ENCODE data around the gene TSPO.

TSPO gene

DNA sequence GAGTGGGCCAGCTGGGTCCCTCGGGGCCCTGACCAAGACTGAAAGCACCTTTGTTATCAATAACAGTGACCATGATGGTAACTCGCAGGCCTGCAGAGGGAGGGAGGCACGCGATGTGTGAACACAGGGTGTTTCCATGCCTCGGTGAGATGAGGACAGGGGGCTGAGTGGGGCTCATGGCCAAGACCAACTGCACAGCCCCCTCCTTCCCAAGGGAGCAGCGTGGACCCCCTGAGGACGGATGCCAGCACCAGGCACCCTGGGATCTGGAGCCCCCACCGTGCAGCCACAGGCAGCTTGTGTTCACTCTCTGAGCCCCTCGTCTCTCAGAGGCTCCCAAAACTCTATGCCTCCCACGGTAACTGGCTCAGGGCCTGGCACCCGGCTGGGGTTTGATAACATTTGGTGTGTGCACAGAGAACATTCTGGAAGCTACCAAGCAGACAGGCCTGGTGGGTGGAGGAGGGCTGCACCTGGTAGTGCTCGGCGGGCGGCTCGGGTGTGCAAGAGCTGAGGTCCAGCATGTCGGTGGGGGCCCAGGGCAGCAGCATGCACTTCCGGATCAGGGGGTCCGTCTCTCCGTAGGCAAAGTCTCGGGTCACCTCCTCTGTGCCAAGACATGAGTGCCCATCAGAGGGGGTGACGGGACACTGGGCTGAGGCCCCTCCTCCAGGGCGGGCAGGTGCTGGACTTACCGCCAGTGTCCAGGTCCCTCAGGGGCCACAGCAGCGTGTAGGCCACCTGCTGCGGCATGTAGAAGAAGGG is 28.0 kb downstream of the TSPO start:
- DNase-seq (ENCODE audit: low read depth, low spot score): no peak

- no peak for DNase-seq (ENCODE audit: low read depth, low spot score)
Observed at GRCh38 chr22:43179911-43180195, 28.5 kb downstream of the TSPO start.

DNA sequence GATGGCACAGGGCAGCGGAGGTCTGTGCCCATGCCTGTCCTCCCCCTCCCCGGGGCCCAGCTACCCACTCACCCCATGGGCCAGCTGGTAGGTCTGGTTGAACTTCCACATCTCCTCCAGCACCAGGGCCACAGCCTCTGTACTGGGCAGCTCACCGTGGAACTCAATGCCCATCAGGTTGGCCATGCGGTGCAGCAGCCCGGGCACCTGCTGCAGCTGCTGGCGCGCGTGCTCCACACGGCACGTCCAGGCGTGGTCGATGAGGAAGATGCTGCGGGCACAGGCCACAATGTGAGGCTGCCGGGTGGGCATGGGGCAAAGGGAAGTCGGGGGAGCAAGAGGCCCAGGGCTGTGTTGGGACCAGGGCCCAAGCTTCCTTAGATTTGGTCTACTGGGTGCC is 29.3 kb downstream of the TSPO start:
- no peak for DNase-seq (ENCODE audit: low read depth, low spot score)

DNA sequence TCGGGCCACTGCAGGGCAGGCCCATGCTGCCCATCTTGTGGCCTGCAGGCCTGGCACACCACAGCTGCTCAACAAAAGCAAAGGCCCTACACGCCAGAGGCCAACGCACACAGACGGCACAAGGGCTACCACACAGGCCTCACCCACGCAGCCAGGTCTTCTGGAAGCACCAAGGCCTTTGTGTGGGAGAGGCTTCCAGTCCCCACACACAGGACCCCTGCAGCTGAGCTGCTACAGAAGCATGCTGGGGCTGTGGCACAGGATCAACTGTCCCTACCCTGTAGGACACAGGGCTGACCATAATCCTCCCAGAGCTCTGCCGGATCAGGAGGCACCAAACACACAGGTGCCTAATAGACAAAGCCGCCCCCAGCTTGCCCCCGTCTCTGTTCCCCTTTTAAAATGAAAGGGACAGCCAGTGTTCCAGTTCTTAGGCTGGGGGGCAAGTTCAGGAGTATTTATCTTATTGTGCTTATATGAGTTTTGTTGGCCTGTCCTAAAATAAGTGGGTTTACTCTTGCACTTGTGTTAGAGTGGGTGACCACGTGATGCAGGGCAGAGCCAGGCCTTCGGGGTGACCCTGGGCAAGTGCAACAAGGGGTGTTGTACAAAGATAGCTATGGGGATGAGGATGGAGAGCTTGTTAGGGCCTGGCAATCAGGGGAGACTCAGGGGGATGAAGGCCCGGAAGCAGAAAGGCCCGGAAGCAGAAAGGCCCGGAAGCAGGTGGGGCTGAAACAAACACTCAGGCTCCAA is 30.1 kb downstream of the TSPO start:
- no peak for DNase-seq (ENCODE audit: low read depth, low spot score)

DNA sequence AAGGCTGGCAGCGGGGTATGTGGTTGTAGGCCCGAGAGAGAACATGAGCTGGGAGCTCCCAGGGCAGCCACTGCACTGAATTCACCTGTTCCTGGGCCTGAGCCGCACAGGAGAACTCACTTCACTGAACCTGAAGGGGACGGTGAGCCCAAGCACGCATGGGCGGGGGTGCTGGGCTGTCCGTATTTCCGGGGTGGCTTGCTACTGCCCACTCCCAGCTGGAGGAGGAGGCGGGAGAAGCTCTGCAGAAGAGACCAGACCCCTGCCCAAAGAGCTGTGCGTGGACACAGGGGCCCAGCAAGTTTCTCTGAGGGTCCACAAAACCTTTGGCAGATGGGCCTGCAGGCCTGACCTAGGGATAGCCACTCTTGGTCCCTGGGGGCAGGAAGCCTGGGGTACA is 30.8 kb downstream of the TSPO start:
- no peak for DNase-seq (ENCODE audit: low read depth, low spot score)

DNA sequence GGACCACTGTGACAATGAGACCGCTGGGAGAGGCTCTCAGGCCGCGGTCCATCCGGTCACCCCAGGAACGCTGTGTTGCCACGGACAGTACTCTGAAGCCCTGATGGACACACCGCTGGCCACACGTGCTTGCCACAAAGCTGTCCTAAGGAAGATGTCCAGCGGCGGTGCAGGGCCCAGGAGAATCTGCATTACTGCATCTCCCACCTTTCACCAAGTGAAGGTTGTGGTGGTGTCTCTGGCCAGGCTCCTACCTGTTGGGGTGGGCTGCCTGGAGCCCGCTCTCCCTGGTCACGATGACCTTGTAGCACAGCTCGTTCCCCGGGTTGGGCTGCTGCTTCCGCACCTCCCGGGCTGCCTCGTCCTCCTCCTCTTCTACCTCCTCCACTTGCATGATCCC is 31.4 kb downstream of the TSPO start:
- no peak for DNase-seq (ENCODE audit: low read depth, low spot score)

GRCh38 chr22:43183496-43184277 is 32.3 kb downstream of the TSPO start:
- DNase-seq (ENCODE audit: low read depth, low spot score): no peak

GRCh38 chr22:43185860-43186261 is 34.5 kb downstream of the TSPO start:
- no peak for DNase-seq (ENCODE audit: low read depth, low spot score)

- peak; percentile 17 for DNase-seq (ENCODE audit: low read depth, low spot score)
Observed at GRCh38 chr22:43186272-43187170, 35.2 kb downstream of the TSPO start, which contains the start of gene TTLL12. Gene TTLL12, minus strand, starts transcription at chr22:43187134. Its CDS starts 65 bp downstream, at chr22:43187069.

DNA sequence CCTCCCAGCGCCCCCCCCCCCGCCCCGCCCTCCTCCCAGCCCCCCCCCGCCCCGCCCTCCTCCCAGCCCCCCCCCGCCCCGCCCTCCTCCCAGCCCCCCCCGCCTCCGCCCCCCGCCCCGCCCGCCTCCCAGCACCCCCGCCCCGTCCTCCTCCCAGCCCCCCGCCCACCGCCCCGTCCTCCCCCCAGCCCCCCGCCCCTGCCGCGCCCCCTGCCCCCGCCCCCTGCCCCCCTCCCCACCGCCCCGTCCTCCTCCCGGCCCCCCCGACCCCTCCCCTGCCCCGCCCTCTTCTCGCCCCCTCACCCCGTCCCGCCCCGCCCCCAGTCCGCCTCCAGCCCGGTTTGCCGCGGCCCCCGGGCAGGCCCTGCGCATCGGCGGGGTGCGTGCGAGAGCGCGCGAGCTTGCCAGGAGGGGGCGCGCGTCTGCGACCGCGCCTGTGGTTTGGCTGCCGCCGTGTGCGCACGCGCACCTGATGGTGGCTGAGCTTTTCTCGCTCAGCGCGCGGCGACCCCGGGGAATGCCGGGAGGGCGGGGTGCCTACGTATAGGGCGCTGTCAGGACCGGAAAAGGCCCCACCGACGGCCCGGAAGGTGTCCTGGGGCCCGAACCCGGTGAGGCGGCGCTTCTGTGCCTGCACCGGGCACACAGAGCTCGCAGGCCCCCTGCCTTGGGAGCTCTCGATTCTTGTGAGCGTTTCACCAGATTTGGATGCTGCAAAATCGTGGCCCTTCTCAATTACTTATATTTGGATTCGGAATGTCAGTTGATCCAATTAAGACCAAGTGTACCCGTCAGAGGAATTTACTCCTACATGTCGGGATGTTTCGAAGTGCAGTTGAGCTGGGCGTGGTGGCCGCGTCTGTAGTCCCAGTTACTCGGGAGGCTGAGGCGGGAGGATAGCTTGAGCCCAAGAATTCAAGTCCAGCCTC is 36.1 kb downstream of the TSPO start:
- peak; percentile 92 for DNase-seq (ENCODE audit: low read depth, low spot score)

GRCh38 chr22:43188829-43189545 is 37.6 kb downstream of the TSPO start:
- DNase-seq (ENCODE audit: low read depth, low spot score): no peak

DNA sequence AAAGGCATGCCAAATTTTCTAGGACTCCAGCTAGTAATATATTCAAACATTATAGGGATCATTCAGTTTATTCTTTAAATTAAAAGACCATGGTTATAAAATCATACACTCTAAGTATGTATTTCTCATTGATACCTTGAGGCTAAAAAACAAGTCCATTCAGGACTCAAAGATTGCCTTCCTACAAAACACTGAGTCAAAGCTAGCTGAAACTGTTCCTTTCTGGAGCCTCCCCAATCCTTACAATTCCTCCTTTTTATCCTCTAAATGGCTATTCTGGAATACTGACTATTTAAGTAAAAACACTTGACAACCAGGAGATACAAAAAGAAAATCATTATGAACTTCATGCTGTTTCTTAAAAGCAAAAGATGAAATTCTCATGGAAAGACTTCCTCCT is 40.5 kb downstream of the TSPO start:
- DNase-seq (ENCODE audit: low read depth, low spot score): no peak

DNA sequence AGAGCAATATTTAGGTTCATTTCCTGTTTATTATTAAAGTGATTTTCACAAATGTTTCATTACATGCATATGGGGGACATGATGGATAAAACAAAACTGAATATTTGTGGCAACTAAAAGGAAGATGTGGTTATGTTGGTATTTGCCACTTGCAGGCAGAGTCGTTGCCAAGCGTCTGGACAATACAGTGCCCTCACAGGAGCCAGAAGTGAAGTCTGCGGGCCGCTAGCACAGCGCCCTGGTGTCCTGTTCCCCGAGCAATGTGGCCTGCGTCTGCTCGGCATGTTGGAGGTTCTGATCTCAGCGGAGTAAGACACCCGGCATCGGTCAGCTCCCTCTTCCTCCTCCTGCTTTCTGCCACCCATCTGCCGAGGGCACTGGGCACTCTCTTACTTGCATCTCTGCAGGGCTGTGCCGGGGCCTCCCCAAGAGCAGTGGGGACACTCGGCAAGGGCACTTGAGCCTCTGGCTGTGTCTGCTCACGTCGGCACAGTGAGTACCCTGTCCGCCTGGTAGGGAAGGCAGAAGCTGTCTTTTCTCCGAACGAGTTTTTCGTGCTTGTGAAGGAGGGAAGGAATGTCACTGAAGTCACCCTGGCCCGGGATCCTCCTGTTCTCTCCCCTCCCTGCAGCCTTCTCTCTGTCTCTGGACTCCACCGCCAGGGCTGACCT is 46.0 kb downstream of the TSPO start:
- DNase-seq (ENCODE audit: low read depth, low spot score): no peak

DNA sequence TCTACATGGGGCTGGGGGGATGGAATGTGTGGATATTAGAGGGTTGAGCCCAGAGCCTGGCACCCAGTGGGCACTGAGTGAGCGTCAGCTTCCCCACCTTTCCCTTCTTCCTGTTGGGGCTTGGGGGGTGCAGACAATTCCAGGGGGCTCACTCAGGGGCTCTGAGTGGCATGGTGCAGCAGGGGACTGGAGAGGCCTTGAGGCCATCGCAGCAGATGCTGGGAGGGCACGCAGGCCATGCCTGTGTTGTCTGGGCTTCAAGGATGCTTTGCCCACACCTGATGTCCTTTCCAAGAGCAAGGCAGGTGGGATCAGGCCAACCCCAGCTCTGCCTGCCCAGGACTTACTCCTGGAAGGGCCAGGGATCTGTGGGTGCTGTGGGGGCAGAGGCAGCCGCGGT is 46.8 kb downstream of the TSPO start:
- DNase-seq (ENCODE audit: low read depth, low spot score): no peak

DNA sequence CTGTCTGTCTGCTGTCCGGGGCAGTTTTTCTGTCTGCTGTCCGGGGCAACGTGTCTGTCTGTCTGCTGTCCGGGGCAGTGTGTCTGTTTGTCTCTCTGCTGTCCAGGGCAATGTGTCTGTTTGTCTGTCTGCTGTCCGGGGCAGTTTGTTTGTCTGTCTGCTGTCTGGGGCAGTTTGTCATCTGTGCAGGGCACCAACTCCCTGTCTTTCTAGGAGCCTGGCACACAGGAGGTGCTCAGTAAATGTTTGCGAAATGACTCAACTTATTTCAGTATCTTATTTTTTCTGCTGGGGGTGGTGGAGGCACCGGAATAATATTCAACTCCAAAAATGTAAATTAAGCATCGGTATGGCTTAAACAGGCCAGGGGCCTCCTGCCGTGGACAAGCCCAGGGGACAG is 47.6 kb downstream of the TSPO start:
- DNase-seq (ENCODE audit: low read depth, low spot score): no peak

- DNase-seq (ENCODE audit: low read depth, low spot score): no peak
Observed at GRCh38 chr22:43199541-43199940, 48.2 kb downstream of the TSPO start.

- DNase-seq (ENCODE audit: low read depth, low spot score): no peak
Observed at GRCh38 chr22:43200031-43200430, 48.7 kb downstream of the TSPO start.

DNA sequence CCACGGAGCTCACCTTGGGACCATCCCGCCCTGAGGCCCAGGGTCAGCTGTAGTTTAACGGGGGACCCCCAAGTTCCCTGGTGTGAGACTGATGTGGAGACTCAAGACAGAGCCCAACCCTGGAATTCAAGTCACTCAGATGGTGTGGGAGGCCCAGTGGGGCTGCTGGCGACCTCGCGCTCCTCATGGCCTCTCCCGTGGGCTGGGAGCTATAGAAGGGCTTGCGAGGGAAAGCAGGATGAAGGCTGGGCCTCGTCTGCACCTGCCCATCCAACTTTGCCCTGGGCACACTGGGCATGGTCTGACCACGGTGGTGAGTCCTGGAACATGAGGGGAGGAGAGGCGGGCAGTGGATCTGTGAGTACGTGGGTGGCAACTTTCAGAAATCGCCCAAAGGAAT is 49.2 kb downstream of the TSPO start:
- no peak for DNase-seq (ENCODE audit: low read depth, low spot score)
